HG03066 (cell line): Measurements from ENCODE around the gene ELMOD3.
"Not testable (repeated sequence)": the region's sequence is repeated elsewhere in the genome, so short reads cannot be mapped to it uniquely, and the experiment has no call there.

Experiments used
- ATAC-seq: cut with Tn5 transposase; IDR thresholded peaks from one replicate; pipeline ENCODE4 v1.9.1; 2021; ENCODE audit warnings: low read depth; ENCODE audit not compliant: unreplicated experiment

The ELMOD3 gene

GRCh38 chr2:85354286-85355072, at the start of gene ELMOD3, which contains the start of gene RETSAT:
ELMOD3 (plus strand) TSS chr2:85354769; CDS start chr2:85357199, 2,430 bp downstream.
RETSAT (minus strand) TSS chr2:85354528; CDS start chr2:85354507, 21 bp downstream.
- ATAC-seq: peak; percentile 98

DNA sequence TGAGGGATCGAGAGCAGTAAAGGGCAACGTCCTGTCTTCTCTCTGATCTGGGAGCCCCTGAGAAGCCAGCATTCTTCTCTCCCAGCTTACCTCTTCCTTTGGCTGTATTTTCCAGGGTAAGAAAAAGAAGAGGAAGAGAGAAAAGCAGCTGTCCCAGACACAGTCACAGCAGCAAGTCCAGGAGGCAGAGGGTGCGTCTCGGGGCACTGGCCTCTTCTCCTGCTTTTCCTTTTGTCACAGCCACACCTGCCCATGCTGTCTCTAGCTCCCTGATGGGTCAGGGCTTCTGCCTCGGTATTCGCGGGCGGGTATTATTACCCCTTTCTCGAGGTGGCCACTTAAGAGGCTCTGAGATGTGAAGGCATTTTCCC, 47.1 kb upstream of the ELMOD3 start:
- ATAC-seq: no peak

DNA sequence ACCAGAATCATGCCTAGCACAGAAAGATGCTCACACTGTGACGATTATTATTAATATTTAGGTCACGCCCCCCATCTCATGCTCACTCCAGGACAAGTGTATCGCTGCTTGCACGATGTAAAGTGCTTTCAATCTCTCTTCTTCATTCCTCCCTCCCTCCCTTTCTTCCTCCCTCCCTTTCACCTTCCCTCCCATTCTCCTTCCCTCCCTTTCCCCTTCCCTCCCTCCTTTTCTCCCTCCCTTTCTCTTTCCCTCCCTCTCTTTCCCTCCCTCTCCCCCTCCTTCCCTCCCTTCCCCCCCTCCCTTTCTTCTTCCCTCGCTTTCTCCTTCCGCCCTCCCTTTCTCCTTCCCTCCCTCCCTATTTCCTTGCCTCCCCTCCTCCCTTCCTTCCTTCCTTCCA, 46.4 kb upstream of the ELMOD3 start:
- no peak for ATAC-seq

- ATAC-seq: no peak
These were observed 45.5 kb upstream of the ELMOD3 start for GRCh38 chr2:85308896-85309555.

GRCh38 chr2:85309699-85310321, 44.8 kb upstream of the ELMOD3 start:
- ATAC-seq: no peak

GRCh38 chr2:85310330-85310729, 44.2 kb upstream of the ELMOD3 start:
- ATAC-seq: no peak

GRCh38 chr2:85312404-85312803, 42.2 kb upstream of the ELMOD3 start:
- ATAC-seq: no peak

GRCh38 chr2:85314884-85315242, 39.7 kb upstream of the ELMOD3 start:
- ATAC-seq: no peak

DNA sequence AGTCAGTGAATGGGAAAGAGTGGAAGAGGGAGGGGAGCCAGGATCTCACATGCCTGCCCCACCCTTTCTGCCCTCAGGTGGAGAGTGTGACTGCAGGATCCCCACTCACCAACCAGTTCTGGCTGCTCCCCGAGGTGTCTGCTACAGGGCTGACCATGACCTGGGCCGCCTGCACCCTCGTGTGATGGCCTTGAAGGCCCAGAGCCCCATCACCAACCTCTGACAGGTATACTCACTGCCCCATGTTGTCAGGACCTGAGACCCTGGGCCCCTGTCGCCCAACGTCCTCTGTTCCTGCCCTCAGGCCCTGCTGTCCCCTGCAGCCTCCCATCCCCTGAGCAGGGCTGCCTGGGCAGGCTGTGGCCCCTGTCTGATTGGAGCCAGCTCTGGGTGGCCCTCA, 38.6 kb upstream of the ELMOD3 start:
- ATAC-seq: not testable (repeated sequence)

- ATAC-seq: no peak
These were observed 36.1 kb upstream of the ELMOD3 start for GRCh38 chr2:85318222-85319074.

GRCh38 chr2:85319796-85320195, 34.8 kb upstream of the ELMOD3 start:
- no peak for ATAC-seq

DNA sequence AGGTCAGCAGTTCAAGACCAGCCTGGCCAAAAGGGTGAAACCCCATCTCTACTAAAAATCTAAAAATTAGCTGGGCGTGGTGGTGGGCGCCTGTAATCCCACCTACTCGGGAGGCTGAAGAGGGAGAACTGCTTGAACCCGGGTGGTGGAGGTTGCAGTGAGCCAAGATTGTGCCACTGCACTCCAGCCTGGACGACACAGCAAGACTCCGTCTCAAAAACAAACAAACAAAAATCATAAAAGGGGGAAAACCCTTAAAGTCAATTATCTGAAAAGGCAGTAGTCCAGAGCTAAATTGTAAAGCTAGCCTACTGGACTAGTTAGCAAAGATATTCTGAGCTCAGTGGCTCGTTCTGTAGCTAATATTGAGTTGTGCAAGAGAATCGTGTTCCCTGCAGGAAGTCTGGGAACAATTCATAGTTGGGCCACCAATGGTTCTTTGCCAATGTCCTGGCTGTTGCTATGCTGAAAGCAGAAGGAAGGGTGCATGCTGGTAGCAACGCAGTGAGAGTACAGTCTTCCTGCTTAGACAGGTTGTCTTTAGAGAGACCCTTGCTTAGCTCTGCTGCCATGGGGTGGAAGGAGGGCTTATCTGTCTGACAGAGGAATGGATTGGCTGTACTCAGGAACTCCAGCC, 31.1 kb upstream of the ELMOD3 start:
- ATAC-seq: no peak

DNA sequence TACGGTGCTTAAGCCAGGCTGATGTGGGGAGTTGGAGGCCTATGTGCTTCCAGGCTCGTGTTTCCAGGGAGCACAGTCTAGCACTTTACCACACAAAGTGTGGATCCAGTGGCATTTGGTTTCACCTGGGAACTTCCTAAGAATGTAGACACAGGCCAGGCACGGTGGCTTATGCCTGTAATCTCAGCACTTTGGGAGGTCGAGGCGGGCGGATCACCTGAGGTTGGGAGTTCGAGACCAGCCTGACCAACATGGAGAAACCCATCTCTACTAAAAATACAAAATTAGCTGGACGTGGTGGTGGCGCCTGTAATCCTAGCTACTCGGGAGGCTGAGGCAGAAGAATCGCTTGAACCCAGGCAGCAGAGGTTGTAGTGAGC, 30.6 kb upstream of the ELMOD3 start:
- not testable (repeated sequence) for ATAC-seq

- ATAC-seq: no peak
These were observed 29.7 kb upstream of the ELMOD3 start for GRCh38 chr2:85324639-85325465.

DNA sequence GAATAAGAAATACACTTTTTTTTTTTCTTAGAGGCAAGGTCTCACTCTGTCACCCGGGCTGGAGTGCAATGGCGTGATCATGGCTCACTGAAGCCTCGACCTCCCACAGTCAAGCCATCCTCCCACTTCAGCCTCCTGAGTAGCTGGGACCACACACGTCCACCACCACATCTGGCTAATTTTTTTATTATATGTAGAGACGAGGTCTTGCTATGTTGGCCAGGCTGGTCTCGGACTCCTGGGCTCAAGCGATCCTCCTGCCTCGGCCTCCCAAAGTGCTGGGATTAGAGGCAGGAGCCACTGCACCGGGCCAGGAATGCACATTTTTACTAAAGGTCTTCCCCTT, 29.1 kb upstream of the ELMOD3 start:
- no peak for ATAC-seq

- peak; percentile 30 for ATAC-seq
These were observed 28.0 kb upstream of the ELMOD3 start for GRCh38 chr2:85326406-85327159.

DNA sequence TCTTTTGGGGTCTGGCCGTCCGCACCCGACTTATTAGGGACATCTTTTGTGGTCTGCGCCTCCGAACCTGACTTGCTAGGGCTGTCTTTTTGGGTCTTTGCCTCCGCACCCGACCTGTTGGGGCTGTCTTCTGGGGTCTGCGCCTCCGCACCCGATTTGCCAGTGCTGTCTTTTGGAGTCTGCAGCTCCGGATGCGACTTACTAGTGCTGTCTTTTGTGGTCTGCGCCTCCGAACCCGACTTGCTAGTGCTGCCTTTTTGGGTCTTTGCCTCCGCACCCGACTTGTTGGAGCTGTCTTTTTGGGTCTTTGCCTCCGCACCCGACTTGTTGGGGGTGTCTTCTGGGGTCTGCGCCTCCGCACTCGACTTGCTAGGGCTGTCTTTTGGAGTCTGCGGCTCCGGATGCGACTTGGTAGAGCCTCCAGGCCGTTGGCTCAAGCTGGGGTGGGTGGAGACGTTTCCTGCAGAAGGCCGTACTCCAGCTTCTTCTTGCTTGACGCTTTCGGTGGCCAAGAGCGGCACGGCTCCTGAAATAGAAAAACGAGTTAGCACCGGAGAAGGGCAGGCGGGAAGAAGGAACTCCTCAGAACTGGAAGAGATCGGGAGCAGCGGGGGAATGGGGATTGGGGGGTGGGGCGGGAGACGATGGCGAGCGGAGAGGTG, 27.3 kb upstream of the ELMOD3 start:
- ATAC-seq: peak; percentile 33
